ENCODE results near the gene TRHDE.

GRCh38 chr12:72267974-72268373, 4.2 kb upstream of the TRHDE start:
- TF ChIP-seq CTCF (conservative IDR thresholded peaks at IDR 0.05; ENCODE audit: low read depth, low read length), result peak; percentile 71
- TF ChIP-seq EZH2 (IDR thresholded peaks at IDR 0.05; ENCODE audit: borderline replicate concordance, low read depth, low read length, poor library complexity, severe bottlenecking), result no peak
